SK-N-SH (cell line): ENCODE data around the gene SMCO4. TPM values are rescaled to one million over a fixed set of nuclear protein-coding genes. Genes with fewer than 3 reads are reported as not detected.

Experiments used
- CTCF ChIA-PET: fragments of 300-600, 350-600 bp; formaldehyde crosslinking; extraction: SDS; loops from one replicate; lab custom pipeline; 2021; lab: Yijun Ruan, JAX
- POLR2A ChIA-PET: fragments of 350-600 bp; sonication (Branson Sonifier 250); formaldehyde crosslinking; extraction: SDS; loops from one replicate; lab custom pipeline; 2020; ENCODE audit warnings: antibody characterized with exemption, inconsistent platforms; lab: Yijun Ruan, JAX
- DNase-seq: peaks from one replicate; pipeline ENCODE4 v3.0.0; 2012
- H2AFZ ChIP-seq: fragments of 200-600 bp; sonication (generic); 2 replicates; pipeline ENCODE4 v1.8.1; 2016; ENCODE audit warnings: antibody characterized with exemption, mild to moderate bottlenecking, low read depth
- H3F3A ChIP-seq: fragments of 200-600 bp; sonication (generic); replicated peaks from 2 replicates; pipeline ENCODE3; 2016; ENCODE audit warnings: antibody characterized with exemption, mild to moderate bottlenecking; ENCODE audit not compliant: insufficient read depth
- H3K27ac ChIP-seq, 2 experiments: fragments of 200-500 bp in 1 of 2; fragments of 200-600 bp in 1 of 2; sonication (Bioruptor generic) in 1 of 2; sonication (generic), shearing (Covaris generic) in 1 of 2; 2 replicates each; pipeline versions ENCODE4 v1.5.1 to v1.6.1; 2014 to 2016; ENCODE audit warnings: low read depth in 2 of 2, inconsistent platforms in 1 of 2, low read length in 1 of 2, mild to moderate bottlenecking in 1 of 2, mixed read lengths in 1 of 2
- H3K27me3 ChIP-seq: fragments of 200-600 bp; sonication (generic), shearing (Covaris generic); 2 replicates; pipeline ENCODE4 v1.6.1; 2016; ENCODE audit warnings: mixed run types; ENCODE audit not compliant: insufficient read depth
- H3K36me3 ChIP-seq, 2 experiments: fragments of 200-500 bp in 1 of 2; fragments of 200-600 bp in 1 of 2; sonication (Bioruptor generic) in 1 of 2; sonication (generic) in 1 of 2; replicated peaks in 1 of 2; 2 replicates each; pipeline versions ENCODE3 to v1.5.1; 2014 to 2016; ENCODE audit warnings: low read length in 1 of 2, mild to moderate bottlenecking in 1 of 2; ENCODE audit not compliant: insufficient read depth in 2 of 2, control insufficient read depth in 1 of 2
- H3K4me1 ChIP-seq, 2 experiments: fragments of 200-500 bp in 1 of 2; fragments of 200-600 bp in 1 of 2; sonication (Bioruptor generic) in 1 of 2; sonication (generic), shearing (Covaris generic) in 1 of 2; 2 replicates each; pipeline versions ENCODE4 v1.5.1 to v1.6.1; 2014 to 2016; ENCODE audit warnings: low read depth in 1 of 2, low read length in 1 of 2, mixed run types in 1 of 2; ENCODE audit not compliant: insufficient read depth in 2 of 2, control insufficient read depth in 1 of 2
- H3K4me2 ChIP-seq: fragments of 200-600 bp; sonication (generic), shearing (Covaris generic); 2 replicates; pipeline ENCODE4 v1.6.1; 2017; ENCODE audit warnings: mixed run types
- H3K4me3 ChIP-seq, 2 experiments: fragments of 200-500 bp in 1 of 2; fragments of 200-600 bp in 1 of 2; sonication (Bioruptor generic) in 1 of 2; sonication (generic), shearing (Covaris generic) in 1 of 2; 2 replicates each; pipeline versions ENCODE4 v1.5.1 to v1.8.1; 2014 to 2016; ENCODE audit warnings: low read depth in 2 of 2, inconsistent platforms in 1 of 2, low read length in 1 of 2, mild to moderate bottlenecking in 1 of 2, mixed read lengths in 1 of 2, moderate library complexity in 1 of 2
- H3K79me2 ChIP-seq: fragments of 200-600 bp; sonication (generic); 2 replicates; pipeline ENCODE4 v1.8.1; 2017; ENCODE audit warnings: mild to moderate bottlenecking; ENCODE audit not compliant: insufficient read depth
- H3K9ac ChIP-seq: fragments of 200-600 bp; sonication (generic); 2 replicates; pipeline ENCODE4 v1.6.1; 2017; ENCODE audit warnings: mixed run types
- H3K9me2 ChIP-seq: fragments of 200-600 bp; sonication (generic); 2 replicates; pipeline ENCODE4 v1.6.1; 2017; ENCODE audit warnings: mixed run types
- H3K9me3 ChIP-seq: fragments of 200-600 bp; sonication (generic); 2 replicates; pipeline ENCODE4 v1.6.1; 2017; ENCODE audit warnings: mixed run types, mild to moderate bottlenecking, moderate library complexity
- H4K20me1 ChIP-seq: fragments of 200-600 bp; sonication (generic); 2 replicates; pipeline ENCODE4 v1.6.1; 2017; ENCODE audit warnings: mild to moderate bottlenecking, mixed run types; ENCODE audit not compliant: insufficient read depth
- ELF1 ChIP-seq: IDR thresholded peaks from 2 replicates; pipeline ENCODE4 v1.4.0; 2012
- EP300 ChIP-seq, 2 experiments: IDR thresholded peaks; 2 replicates each; pipeline versions ENCODE4 v1.4.0 to v1.6.1; 2012; ENCODE audit warnings: borderline replicate concordance in 1 of 2, low read depth in 1 of 2, low read length in 1 of 2
- EZH2phosphoT487 ChIP-seq: fragments of 200-600 bp; sonication (generic); IDR thresholded peaks from 2 replicates; pipeline ENCODE4 v1.6.1; 2017; ENCODE audit warnings: low read depth, mixed run types, mild to moderate bottlenecking, antibody characterized with exemption, moderate library complexity, borderline replicate concordance
- FOSL2 ChIP-seq: IDR thresholded peaks from 2 replicates; pipeline ENCODE4 v1.4.0; 2012; ENCODE audit warnings: low read depth, mild to moderate bottlenecking, moderate library complexity, borderline replicate concordance
- FOXM1 ChIP-seq: IDR thresholded peaks from 2 replicates; pipeline ENCODE4 v1.4.0; 2012; ENCODE audit warnings: low read depth, mild to moderate bottlenecking
- GATA2 ChIP-seq: sonication (generic); formaldehyde crosslinking; IDR thresholded peaks from 2 replicates; pipeline ENCODE4 v1.5.0; 2020; ENCODE audit warnings: mild to moderate bottlenecking, missing genetic modification reagents
- JUND ChIP-seq: IDR thresholded peaks from 2 replicates; pipeline ENCODE4 v1.4.0; 2012
- MXI1 ChIP-seq: IDR thresholded peaks from 2 replicates; pipeline ENCODE4 v1.6.1; 2012; ENCODE audit warnings: mild to moderate bottlenecking, low read depth, low read length, improper control_type of control experiment
- RCOR1 ChIP-seq: fragments of 150-350 bp; IDR thresholded peaks from 2 replicates; pipeline ENCODE4 v1.6.1; 2017; ENCODE audit warnings: antibody characterized with exemption, low read length
- RFX5 ChIP-seq: IDR thresholded peaks from 2 replicates; pipeline ENCODE4 v1.6.1; 2012; ENCODE audit warnings: mild to moderate bottlenecking, improper control_type of control experiment, low read length
- SIN3A ChIP-seq: IDR thresholded peaks from 2 replicates; pipeline ENCODE4 v1.6.1; 2012; ENCODE audit warnings: low read depth, mild to moderate bottlenecking, low read length, moderate library complexity, borderline replicate concordance
- SMC3 ChIP-seq: IDR thresholded peaks from 2 replicates; pipeline ENCODE4 v1.6.1; 2012; ENCODE audit warnings: low read depth, low read length, improper control_type of control experiment
- TAF1 ChIP-seq: IDR thresholded peaks from 2 replicates; pipeline ENCODE4 v1.6.1; 2012; ENCODE audit warnings: low read depth, mild to moderate bottlenecking, low read length, moderate library complexity, borderline replicate concordance
- TCF12 ChIP-seq: IDR thresholded peaks from 2 replicates; pipeline ENCODE4 v1.4.0; 2012
- TEAD4 ChIP-seq: IDR thresholded peaks from 2 replicates; pipeline ENCODE4 v1.4.0; 2012; ENCODE audit warnings: mild to moderate bottlenecking, borderline replicate concordance; ENCODE audit not compliant: insufficient read depth
- WGBS: methylation state at CpG from one replicate; pipeline ENCODE4 v1.1.6; 2017; ENCODE audit warnings: low lambda C conversion rate; 5-methylcytosine and 5-hydroxymethylcytosine counted together
- polyA plus RNA-seq, 3 experiments: library from polyadenylated mRNA; depleted of rRNA; stranded (reverse); fragments of >200 nt; gene quantifications; 2 replicates each; pipeline ENCODE4 v1.2.3, GENCODE V29; 2012
- TF ChIP-seq, protein P1 (sequence below): IDR thresholded peaks from 2 replicates; pipeline ENCODE4 v1.4.0; 2012; ENCODE audit warnings: low read depth
- TF ChIP-seq, protein P2 (sequence below): fragments of 150-350 bp; IDR thresholded peaks from 2 replicates; pipeline ENCODE4 v1.6.1; 2017; ENCODE audit warnings: antibody characterized with exemption, low read length, low read depth, borderline replicate concordance
- TF ChIP-seq, protein P3 (sequence below): IDR thresholded peaks from 2 replicates; pipeline ENCODE4; 2012
- TF ChIP-seq, protein P4 (sequence below): fragments of 150-350 bp; IDR thresholded peaks from 2 replicates; pipeline ENCODE4 v1.6.1; 2016; ENCODE audit warnings: mild to moderate bottlenecking, low read depth, low read length
- TF ChIP-seq, protein P5 (sequence below): fragments of 200-600 bp; sonication (generic); IDR thresholded peaks from 2 replicates; pipeline ENCODE4 v1.6.1; 2017; ENCODE audit warnings: antibody characterized with exemption, mild to moderate bottlenecking, moderate library complexity
- TF ChIP-seq, protein P6 (sequence below): IDR thresholded peaks from 2 replicates; pipeline ENCODE4 v1.4.0; 2012; ENCODE audit warnings: low read depth, borderline replicate concordance

The SMCO4 gene
- polyA plus RNA-seq, 1 of the 3 experiments (the other 2 are of a cell fraction), result 9.0 TPM

DNA sequence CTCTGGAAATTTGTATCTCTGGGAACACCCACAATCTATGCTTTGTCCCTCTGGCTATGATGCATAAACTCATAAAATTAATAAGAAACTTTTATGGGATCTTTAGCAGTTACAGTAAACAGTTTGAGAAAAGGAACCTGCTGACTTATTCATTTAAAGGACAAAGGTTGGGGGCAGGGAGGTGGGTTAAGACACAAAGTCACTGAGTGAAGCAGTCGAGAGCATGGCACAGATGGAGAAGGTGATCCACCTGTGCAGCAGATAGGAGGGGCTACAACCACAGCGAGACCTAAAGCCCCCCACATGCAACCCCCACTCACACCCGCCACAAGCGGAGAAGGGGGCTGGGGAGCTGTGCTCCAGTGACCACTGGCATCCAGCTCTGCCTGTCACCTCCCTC, 45.0 kb downstream of the SMCO4 start:
- H3F3A ChIP-seq, result no peaks in the 10 kb centered on the region
- DNase-seq, result no peak
- H3K4me1 ChIP-seq, result no peaks in the 10 kb centered on the region; a peak in 1 of 4 replicates
- H3K27me3 ChIP-seq, result no peaks in the 10 kb centered on the region
- no peaks in the 10 kb centered on the region for H3K36me3 ChIP-seq
- ChIA-PET POLR2A (no interaction called here), CTCF (no interaction called here)
- no peak for TF ChIP-seq JUND
- no peak for TF ChIP-seq TEAD4
- TF ChIP-seq, protein P1, sequence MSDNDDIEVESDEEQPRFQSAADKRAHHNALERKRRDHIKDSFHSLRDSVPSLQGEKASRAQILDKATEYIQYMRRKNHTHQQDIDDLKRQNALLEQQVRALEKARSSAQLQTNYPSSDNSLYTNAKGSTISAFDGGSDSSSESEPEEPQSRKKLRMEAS, result no peak
- TF ChIP-seq FOSL2, result no peak
- TF ChIP-seq, protein P2, sequence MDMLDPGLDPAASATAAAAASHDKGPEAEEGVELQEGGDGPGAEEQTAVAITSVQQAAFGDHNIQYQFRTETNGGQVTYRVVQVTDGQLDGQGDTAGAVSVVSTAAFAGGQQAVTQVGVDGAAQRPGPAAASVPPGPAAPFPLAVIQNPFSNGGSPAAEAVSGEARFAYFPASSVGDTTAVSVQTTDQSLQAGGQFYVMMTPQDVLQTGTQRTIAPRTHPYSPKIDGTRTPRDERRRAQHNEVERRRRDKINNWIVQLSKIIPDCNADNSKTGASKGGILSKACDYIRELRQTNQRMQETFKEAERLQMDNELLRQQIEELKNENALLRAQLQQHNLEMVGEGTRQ, result no peak
- TF ChIP-seq RFX5, result no peak
- no peaks in the 10 kb centered on the region for H3K79me2 ChIP-seq
- 96% methylated on average over 4 of the region's 4 CpGs for WGBS
- H3K27ac ChIP-seq, result no peak overlapping the region
- H3K9me2 ChIP-seq, result no peaks in the 10 kb centered on the region
- no peak overlapping the region for H3K9ac ChIP-seq
- H3K4me3 ChIP-seq, result no peak overlapping the region
- no peak overlapping the region for H3K4me2 ChIP-seq
- H3K9me3 ChIP-seq, result no peaks in the 10 kb centered on the region
- H2AFZ ChIP-seq, result no peak overlapping the region
- H4K20me1 ChIP-seq, result no peaks in the 10 kb centered on the region

DNA sequence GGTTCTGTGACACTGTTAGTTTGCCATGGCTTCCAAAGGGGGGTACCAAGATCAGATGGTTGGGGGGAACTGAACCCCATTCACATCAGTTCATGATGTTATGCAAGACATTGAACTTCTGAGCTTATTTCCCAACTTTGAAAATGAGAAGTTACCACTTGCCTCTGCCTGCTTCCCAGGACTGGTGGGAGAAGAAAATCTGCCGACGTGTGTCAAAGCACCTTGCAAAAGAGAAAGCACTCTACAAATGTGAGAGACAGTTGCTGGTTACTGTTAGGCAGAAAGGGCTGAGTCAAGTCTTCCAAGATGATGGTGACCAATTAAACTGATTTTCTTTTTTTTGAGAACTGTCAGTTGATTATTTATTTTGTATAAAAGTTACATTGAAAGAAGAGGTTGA, 45.6 kb downstream of the SMCO4 start:
- no peaks in the 10 kb centered on the region for H3K9me2 ChIP-seq
- no peaks in the 10 kb centered on the region for H3K27me3 ChIP-seq
- H3K4me3 ChIP-seq, result no peak overlapping the region
- POLR2A ChIA-PET, result no interaction called here
- H2AFZ ChIP-seq, result no peak overlapping the region
- DNase-seq, result no peak
- H3F3A ChIP-seq, result no peaks in the 10 kb centered on the region
- no peaks in the 10 kb centered on the region; a peak in 1 of 4 replicates for H3K4me1 ChIP-seq
- H3K79me2 ChIP-seq, result no peaks in the 10 kb centered on the region
- H3K36me3 ChIP-seq, result no peaks in the 10 kb centered on the region
- no peak overlapping the region for H3K4me2 ChIP-seq
- H3K9ac ChIP-seq, result no peak overlapping the region
- H4K20me1 ChIP-seq, result no peaks in the 10 kb centered on the region
- CTCF ChIA-PET, result no interaction called here
- H3K9me3 ChIP-seq, result no peaks in the 10 kb centered on the region
- no peak overlapping the region for H3K27ac ChIP-seq
- WGBS, result 98% methylated on average over 2 of the region's 2 CpGs
- TF ChIP-seq, protein P3, sequence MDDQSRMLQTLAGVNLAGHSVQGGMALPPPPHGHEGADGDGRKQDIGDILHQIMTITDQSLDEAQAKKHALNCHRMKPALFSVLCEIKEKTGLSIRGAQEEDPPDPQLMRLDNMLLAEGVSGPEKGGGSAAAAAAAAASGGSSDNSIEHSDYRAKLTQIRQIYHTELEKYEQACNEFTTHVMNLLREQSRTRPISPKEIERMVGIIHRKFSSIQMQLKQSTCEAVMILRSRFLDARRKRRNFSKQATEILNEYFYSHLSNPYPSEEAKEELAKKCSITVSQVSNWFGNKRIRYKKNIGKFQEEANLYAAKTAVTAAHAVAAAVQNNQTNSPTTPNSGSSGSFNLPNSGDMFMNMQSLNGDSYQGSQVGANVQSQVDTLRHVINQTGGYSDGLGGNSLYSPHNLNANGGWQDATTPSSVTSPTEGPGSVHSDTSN, result no peak
- TF ChIP-seq MXI1, result no peak
- no peak for TF ChIP-seq RCOR1
- TF ChIP-seq GATA2 (CRISPR knock-in tag), result no peak
- no peak for TF ChIP-seq RFX5
- TF ChIP-seq, protein P4, sequence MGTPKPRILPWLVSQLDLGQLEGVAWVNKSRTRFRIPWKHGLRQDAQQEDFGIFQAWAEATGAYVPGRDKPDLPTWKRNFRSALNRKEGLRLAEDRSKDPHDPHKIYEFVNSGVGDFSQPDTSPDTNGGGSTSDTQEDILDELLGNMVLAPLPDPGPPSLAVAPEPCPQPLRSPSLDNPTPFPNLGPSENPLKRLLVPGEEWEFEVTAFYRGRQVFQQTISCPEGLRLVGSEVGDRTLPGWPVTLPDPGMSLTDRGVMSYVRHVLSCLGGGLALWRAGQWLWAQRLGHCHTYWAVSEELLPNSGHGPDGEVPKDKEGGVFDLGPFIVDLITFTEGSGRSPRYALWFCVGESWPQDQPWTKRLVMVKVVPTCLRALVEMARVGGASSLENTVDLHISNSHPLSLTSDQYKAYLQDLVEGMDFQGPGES, result no peak
- TF ChIP-seq TAF1, result no peak
- TF ChIP-seq FOXM1, result no peak
- no peak for TF ChIP-seq ELF1
- TF ChIP-seq, protein P5, sequence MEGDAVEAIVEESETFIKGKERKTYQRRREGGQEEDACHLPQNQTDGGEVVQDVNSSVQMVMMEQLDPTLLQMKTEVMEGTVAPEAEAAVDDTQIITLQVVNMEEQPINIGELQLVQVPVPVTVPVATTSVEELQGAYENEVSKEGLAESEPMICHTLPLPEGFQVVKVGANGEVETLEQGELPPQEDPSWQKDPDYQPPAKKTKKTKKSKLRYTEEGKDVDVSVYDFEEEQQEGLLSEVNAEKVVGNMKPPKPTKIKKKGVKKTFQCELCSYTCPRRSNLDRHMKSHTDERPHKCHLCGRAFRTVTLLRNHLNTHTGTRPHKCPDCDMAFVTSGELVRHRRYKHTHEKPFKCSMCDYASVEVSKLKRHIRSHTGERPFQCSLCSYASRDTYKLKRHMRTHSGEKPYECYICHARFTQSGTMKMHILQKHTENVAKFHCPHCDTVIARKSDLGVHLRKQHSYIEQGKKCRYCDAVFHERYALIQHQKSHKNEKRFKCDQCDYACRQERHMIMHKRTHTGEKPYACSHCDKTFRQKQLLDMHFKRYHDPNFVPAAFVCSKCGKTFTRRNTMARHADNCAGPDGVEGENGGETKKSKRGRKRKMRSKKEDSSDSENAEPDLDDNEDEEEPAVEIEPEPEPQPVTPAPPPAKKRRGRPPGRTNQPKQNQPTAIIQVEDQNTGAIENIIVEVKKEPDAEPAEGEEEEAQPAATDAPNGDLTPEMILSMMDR, result no peak
- no peak for TF ChIP-seq TCF12
- no peak for TF ChIP-seq SMC3
- TF ChIP-seq, protein P6, sequence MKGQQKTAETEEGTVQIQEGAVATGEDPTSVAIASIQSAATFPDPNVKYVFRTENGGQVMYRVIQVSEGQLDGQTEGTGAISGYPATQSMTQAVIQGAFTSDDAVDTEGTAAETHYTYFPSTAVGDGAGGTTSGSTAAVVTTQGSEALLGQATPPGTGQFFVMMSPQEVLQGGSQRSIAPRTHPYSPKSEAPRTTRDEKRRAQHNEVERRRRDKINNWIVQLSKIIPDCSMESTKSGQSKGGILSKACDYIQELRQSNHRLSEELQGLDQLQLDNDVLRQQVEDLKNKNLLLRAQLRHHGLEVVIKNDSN, result no peak
- TF ChIP-seq SIN3A, result no peak
- TF ChIP-seq EZH2phosphoT487, result no peak
- TF ChIP-seq TEAD4, result no peak
- no peak for TF ChIP-seq EP300 (IDR thresholded peaks at IDR 0.05; ENCODE audit: borderline replicate concordance in 1 of 2, low read depth in 1 of 2, low read length in 1 of 2)
- TF ChIP-seq, protein P2, result no peak
